Suppressor macrophage treated with lipopolysaccharide for 1 hour (primary cell): ENCODE data around the gene CFAP77.

Experiments used
- DNase-seq, 3 donors: peaks; one replicate each; pipeline ENCODE4 v3.0.0-alpha.2; 2020 to 2022

Gene CFAP77

DNA sequence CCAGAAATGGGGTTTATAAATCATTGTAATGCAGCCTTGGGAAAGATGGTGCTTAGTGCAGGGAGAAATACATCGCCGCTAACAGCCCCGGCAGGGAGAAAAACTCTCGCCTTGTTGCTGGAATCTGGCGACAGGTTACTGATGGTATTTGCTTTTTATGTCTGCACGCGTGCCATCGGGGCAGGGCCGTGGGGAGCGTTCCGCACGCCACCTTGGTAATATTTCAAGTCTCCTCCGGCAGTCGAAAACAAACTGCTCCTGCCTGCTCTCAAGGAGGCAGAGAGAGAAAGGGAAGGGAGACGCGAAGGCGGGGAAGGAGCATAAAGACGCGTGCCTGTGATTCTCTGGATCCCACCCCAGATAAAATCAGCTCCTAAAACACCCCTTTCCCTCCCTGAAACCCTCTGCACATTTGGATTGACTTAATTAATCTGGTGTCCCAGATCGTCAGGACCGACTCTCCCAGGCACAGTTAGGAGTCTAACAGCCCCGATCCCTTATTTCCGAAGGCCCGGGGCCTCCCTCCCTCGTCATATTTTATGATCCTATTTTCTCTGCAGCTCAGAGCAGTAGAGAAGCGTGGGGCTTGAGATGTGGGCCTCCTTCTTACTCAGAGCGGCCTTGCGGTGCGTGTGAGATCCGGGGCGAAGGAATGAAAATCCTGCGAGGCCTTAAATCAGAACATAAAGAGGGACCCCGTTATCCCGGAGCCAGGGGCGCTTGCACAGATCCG is 47.7 kb downstream of the CFAP77 start:
- no peak for DNase-seq

GRCh38 chr9:132458432-132458831 is 48.4 kb downstream of the CFAP77 start:
- no peak for DNase-seq

GRCh38 chr9:132459661-132460060 is 49.6 kb downstream of the CFAP77 start:
- no peak for DNase-seq

GRCh38 chr9:132460240-132460639 is 50.2 kb downstream of the CFAP77 start:
- no peak for DNase-seq

DNA sequence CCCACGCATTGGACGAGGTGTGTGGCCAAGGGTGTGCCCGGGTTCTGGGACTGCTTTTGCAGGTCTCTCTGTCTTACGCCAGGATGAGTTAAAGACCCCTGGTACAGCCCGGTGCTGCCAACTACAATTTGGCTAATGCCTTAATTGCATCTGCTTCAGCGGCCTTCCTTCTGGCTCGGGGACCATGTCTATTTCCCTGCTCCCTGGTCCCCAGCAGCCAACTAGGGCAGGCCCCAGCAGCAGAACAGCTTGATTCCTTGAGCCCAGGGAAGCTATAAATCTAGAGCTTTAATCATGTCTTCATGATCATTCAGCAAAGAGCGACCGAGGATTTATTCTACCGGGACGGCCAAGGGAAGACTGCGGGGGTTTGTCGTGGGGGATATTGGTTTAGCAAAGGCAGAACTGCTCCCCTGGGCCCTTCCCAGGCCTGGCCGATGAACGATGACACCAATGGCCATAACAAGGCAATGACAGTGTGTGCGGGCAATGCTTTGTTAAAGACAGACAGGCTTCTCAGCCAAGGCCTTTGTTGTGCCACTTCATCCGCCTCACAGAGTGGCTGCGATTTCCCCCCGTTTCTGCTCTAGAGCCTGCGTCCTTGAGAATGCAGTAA is 51.4 kb downstream of the CFAP77 start:
- no peak for DNase-seq

DNA sequence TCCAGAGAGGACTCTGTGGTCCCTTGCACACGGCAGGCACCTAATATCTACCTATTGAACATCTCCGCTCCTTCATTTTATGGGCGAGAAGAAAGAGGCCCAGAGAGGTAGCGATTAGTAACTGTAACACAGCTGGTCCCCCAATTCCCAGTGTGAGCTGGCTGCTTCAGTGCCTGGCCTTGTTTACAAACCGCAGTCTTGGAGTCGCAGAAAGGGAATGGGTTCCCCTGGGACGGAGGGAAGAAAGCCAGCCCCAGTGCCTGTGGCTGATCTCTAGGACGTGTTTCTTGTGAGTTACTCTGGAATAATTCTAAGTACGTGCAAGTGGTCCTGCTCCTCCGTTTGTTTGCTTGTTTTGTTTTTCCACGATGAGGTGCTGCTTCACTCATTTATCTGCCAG is 52.0 kb downstream of the CFAP77 start:
- DNase-seq: no peak

DNA sequence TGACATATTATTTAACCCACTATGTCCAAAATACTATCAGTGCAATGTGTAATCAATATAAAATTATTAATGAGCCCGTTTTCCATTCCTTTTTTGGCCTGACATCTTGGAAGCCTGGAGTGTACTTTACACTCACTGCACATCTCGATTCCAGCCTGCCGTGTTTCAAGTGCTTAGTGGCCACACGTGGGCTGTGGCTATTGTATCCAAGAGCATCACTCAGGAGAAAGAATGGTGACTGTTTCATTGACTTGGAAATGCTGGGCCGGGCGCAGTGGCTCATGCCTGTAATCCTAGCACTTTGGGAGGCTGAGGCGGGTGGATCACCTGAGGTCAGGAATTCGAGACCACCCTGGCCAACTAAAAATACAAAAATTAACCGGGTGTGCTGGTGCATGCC is 54.5 kb downstream of the CFAP77 start:
- no peak for DNase-seq

DNA sequence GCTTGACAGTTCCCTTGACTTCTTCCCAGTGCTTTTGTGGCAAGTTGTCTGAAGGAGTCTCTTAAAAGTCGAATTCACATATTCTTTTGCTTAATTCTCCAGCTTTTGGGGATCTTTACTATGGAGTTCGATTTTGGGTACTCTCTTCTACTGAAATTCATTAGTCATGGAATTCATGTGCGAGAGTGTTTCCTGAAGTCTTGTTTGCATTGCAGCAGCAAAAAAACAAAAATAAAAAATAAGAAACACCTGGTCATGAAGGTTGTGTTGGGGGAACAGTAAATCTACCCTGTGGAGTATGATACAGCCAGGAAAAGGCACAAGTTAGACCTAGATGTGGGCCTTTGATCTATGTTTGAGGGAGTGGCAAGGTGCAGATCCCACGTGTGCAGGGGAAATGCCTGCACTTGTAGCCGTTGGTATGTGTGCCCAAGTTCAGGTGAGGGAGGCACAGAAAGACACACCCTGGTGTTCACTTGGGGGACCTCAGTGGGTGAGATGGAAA is 55.2 kb downstream of the CFAP77 start:
- DNase-seq: no peak

- DNase-seq: no peak
Observed at GRCh38 chr9:132472199-132472598, 62.2 kb downstream of the CFAP77 start.

DNA sequence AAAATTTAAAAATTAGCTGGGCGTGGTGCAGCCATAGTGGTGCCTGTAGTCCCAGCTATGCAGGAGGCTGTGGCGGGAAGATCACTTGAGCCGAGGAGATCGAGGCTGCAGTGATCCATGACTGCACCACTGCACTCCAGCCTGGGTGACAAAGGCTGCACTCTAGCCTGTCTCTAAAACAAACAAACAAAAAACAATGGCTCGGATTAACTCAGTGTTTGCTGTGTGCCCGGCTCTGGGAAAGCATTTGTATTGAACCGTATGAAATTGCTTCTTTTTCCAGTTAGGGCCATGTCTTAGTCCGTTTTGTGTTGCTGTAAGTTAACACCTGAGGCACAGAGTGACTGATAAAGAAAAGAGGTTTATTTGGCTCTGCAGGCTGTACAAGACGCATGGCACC is 62.6 kb downstream of the CFAP77 start:
- no peak for DNase-seq

GRCh38 chr9:132474253-132474652 is 64.2 kb downstream of the CFAP77 start:
- no peak for DNase-seq

GRCh38 chr9:132478353-132479050 is 68.5 kb downstream of the CFAP77 start:
- DNase-seq: no peak

- DNase-seq: no peak
Observed at GRCh38 chr9:132479733-132480132, 69.7 kb downstream of the CFAP77 start.

- DNase-seq: no peak
Observed at GRCh38 chr9:132481053-132481849, 71.2 kb downstream of the CFAP77 start.

DNA sequence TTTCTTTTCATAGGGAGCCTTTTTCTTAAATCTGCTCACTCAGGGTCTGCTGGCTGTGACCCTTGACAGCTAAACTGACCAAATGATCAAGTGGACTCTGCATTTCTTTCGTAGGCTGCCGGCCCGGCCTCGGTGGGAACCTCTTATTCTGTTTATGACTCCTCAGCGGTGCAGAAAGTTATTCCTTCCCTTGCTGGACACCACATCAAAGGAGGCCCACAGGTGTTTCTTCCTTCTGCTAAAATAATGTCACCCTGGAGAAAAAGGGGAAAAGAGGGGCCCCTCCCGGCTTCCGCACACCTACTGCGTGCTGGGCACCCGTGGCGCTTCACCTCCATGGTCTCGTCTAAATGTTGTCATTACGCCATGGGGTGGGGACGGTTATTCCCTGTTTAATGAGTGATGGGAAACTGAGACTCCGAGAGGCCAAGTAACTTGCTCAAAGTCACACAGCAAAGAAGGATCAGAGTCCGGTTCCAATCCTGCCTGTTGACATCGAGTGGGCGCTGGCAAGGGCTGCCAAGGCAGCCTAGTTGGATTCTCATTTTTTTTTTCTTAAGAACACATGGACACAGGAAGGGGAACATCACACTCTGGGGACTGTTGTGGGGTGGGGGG is 72.3 kb downstream of the CFAP77 start:
- no peak for DNase-seq

- DNase-seq: no peak
Observed at GRCh38 chr9:132485393-132485792, 75.4 kb downstream of the CFAP77 start.

DNA sequence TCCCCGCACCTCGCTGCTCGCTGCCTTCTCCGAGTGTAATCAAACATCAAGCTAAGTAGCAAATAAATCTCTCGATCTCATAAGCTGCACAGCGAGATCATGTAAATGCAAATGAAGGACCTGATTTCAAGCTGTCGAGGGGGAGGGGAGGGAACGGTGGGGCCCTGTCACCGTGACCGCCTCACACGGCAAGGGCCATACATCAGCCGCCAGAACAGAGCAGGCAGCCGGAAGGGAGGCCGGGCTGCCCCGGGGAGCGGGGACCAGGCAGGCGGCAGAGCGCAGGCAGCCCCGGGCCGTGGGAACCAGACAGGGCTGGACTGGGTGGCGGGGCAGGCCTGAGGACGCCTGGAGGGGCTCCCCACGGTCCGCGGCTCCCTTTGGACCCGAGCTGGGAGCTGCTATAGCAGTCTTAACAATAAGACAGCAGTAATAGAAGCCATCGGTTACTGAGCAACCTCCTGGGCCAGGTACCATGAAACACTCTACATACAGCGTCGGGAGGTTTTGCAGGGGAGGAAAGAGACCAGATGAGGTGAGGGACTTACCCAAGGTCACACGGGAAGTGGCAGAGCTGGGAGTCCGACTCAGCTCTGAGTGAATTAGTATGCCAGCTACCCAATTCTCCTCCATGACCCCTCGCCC is 76.8 kb downstream of the CFAP77 start:
- DNase-seq: no peak

GRCh38 chr9:132487351-132487791 is 77.4 kb downstream of the CFAP77 start:
- no peak for DNase-seq

- DNase-seq: no peak
Observed at GRCh38 chr9:132487980-132488535, 78.0 kb downstream of the CFAP77 start.

DNA sequence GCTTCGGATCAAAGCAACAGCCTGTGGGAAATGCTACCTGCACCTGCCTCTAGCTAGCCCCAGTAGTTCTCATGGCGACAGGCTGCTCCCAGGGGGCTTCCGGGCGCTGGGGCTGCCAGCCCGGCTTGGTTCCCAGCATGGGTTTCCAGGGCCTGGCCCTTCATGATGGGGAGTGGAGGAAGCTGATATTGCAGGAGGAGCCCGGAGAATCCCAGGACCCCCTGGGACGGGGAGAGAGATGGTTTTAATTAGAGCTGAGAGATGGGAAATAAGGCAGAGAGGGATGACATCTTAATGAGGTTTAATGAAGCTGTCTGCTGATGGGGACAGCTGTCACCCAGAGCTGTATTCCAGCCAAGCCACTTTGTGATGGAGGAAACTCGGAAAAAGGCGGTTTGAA is 78.6 kb downstream of the CFAP77 start:
- DNase-seq: no peak

- no peak for DNase-seq
Observed at GRCh38 chr9:132489536-132489935, 79.5 kb downstream of the CFAP77 start.

GRCh38 chr9:132494857-132495256 is 84.8 kb downstream of the CFAP77 start:
- no peak for DNase-seq
